Gastroesophageal sphincter (tissue), 3 donors: ENCODE measurements around the gene ANXA2.
"Not testable (repeated sequence)": the region's sequence is repeated elsewhere in the genome, so short reads cannot be mapped to it uniquely, and the experiment has no call there.

Experiments used
- EP300 ChIP-seq: sonication (generic); formaldehyde crosslinking; IDR thresholded peaks from one replicate; pipeline ENCODE4 v1.6.1; 2017; ENCODE audit warnings: antibody characterized with exemption, mild to moderate bottlenecking
- POLR2A ChIP-seq, 2 donors: fragments of 450-650 bp; IDR thresholded peaks; one replicate each; pipeline ENCODE4 v1.6.1; 2017; ENCODE audit warnings: antibody characterized with exemption in 2 of 2, mild to moderate bottlenecking in 2 of 2, moderate library complexity in 1 of 2
- POLR2AphosphoS5 ChIP-seq: sonication (generic); formaldehyde crosslinking; IDR thresholded peaks from one replicate; pipeline ENCODE4 v1.6.1; 2017; ENCODE audit warnings: antibody characterized with exemption
- TF ChIP-seq, protein P1 (sequence below), 4 experiments: fragments of 200-600 bp in 2 of 4; fragments of 450-650 bp in 2 of 4; sonication (generic) in 1 of 4; IDR thresholded peaks; one replicate each; pipeline ENCODE4 v1.5.1; 2017 to 2019; ENCODE audit warnings: antibody characterized with exemption in 4 of 4, mild to moderate bottlenecking in 2 of 4, moderate library complexity in 2 of 4

DNA sequence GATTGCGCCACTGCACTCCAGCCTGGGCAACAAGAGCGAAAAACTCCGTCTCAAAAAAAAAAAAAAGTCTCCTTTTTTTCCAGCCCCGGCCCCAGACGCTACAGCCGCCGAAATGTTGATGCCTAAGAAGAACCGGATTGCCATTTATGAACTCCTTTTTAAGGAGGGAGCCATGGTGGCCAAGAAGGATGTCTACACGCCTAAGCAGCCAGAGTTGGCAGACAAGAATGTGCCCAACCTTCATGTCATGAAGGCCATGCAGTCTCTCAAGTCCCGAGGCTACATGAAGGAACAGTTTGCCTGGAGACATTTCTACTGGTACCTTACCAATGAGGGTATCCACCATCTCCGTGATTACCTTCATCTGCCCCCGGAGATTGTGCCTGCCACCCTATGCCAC is 6.6 kb upstream of the ANXA2 start:
- TF ChIP-seq, protein P1, sequence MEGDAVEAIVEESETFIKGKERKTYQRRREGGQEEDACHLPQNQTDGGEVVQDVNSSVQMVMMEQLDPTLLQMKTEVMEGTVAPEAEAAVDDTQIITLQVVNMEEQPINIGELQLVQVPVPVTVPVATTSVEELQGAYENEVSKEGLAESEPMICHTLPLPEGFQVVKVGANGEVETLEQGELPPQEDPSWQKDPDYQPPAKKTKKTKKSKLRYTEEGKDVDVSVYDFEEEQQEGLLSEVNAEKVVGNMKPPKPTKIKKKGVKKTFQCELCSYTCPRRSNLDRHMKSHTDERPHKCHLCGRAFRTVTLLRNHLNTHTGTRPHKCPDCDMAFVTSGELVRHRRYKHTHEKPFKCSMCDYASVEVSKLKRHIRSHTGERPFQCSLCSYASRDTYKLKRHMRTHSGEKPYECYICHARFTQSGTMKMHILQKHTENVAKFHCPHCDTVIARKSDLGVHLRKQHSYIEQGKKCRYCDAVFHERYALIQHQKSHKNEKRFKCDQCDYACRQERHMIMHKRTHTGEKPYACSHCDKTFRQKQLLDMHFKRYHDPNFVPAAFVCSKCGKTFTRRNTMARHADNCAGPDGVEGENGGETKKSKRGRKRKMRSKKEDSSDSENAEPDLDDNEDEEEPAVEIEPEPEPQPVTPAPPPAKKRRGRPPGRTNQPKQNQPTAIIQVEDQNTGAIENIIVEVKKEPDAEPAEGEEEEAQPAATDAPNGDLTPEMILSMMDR (IDR thresholded peaks at IDR 0.05) = not testable (repeated sequence)
- TF ChIP-seq EP300; POLR2A (IDR thresholded peaks at IDR 0.05); POLR2AphosphoS5: not testable (repeated sequence)
